ENCODE data around the gene PIP5K1C.

Gene PIP5K1C

DNA sequence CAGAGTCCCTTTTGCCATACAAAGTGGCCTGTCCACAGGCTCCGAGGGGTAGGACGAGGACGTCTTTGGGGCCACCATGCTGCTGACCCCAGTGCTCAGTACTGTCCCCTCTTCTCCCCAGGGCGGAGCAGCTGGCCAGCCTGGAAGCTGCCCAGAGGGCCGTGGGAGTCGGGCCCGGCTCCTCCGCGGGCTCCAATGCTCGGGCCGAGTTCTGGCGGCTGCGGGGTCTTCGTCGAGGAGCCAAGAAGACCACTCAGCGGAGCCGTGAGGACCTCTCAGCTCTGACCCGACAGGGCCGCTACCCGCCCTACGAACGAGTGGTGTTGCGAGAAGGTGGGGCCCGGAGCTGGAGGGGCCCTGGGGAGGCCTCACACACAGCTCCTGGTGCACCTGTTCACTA is 40.2 kb upstream of the PIP5K1C start:
- H3K27ac ChIP-seq: no peak overlapping the region
- no peaks in the 10 kb centered on the region for H3K4me1 ChIP-seq (ENCODE audit: control insufficient read depth in 1 of 2, insufficient read depth in 1 of 2, low read depth in 1 of 2, low read length in 1 of 2)
- H3K4me3 ChIP-seq (ENCODE audit: low read depth in 1 of 2, low read length in 1 of 2): no peak overlapping the region
- H3K36me3 ChIP-seq: no peaks in the 10 kb centered on the region
- no peaks in the 10 kb centered on the region for H3K27me3 ChIP-seq
- H3K9me3 ChIP-seq: no peaks in the 10 kb centered on the region
- TF ChIP-seq, protein P1, sequence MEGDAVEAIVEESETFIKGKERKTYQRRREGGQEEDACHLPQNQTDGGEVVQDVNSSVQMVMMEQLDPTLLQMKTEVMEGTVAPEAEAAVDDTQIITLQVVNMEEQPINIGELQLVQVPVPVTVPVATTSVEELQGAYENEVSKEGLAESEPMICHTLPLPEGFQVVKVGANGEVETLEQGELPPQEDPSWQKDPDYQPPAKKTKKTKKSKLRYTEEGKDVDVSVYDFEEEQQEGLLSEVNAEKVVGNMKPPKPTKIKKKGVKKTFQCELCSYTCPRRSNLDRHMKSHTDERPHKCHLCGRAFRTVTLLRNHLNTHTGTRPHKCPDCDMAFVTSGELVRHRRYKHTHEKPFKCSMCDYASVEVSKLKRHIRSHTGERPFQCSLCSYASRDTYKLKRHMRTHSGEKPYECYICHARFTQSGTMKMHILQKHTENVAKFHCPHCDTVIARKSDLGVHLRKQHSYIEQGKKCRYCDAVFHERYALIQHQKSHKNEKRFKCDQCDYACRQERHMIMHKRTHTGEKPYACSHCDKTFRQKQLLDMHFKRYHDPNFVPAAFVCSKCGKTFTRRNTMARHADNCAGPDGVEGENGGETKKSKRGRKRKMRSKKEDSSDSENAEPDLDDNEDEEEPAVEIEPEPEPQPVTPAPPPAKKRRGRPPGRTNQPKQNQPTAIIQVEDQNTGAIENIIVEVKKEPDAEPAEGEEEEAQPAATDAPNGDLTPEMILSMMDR (IDR thresholded peaks at IDR 0.05): no peak

DNA sequence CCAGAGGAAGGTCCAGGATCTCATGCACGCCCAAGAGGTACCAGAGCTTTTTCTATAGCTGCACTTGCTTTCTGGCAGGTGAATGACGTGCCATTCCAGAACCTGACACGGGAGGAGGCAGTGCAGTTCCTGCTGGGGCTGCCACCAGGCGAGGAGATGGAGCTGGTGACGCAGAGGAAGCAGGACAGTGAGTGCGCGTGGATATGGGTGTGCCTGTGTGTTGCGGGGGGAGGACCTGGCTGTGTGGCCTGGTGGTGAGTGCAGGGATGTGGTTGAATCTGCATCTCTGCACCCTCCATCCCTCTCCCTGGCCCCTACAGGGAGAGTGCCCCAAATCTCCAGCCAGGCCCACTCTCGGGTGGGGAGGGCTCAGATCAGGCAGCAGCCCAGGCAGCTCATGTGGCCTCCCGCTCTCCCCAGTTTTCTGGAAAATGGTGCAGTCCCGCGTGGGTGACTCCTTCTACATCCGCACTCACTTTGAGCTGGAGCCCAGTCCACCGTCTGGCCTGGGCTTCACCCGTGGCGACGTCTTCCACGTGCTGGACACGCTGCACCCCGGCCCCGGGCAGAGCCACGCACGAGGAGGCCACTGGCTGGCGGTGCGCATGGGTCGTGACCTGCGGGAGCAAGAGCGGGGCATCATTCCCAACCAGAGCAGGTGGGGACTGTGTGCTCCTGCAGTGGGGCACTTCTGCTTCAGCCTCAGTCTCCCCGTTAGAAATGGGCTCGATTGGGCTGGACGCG is 38.4 kb upstream of the PIP5K1C start:
- Histone ChIP-seq H3K27me3 (peaks cover 3% of the 10 kb centered on the region), H3K36me3 (no peaks in the 10 kb centered on the region), H3K27ac (no peak overlapping the region), H3K9me3 (no peaks in the 10 kb centered on the region), H3K4me3 (ENCODE audit: low read depth in 1 of 2, low read length in 1 of 2) (no peak overlapping the region), H3K4me1 (ENCODE audit: control insufficient read depth in 1 of 2, insufficient read depth in 1 of 2, low read depth in 1 of 2, low read length in 1 of 2) (no peaks in the 10 kb centered on the region)
- TF ChIP-seq, protein P1 (IDR thresholded peaks at IDR 0.05): no peak

DNA sequence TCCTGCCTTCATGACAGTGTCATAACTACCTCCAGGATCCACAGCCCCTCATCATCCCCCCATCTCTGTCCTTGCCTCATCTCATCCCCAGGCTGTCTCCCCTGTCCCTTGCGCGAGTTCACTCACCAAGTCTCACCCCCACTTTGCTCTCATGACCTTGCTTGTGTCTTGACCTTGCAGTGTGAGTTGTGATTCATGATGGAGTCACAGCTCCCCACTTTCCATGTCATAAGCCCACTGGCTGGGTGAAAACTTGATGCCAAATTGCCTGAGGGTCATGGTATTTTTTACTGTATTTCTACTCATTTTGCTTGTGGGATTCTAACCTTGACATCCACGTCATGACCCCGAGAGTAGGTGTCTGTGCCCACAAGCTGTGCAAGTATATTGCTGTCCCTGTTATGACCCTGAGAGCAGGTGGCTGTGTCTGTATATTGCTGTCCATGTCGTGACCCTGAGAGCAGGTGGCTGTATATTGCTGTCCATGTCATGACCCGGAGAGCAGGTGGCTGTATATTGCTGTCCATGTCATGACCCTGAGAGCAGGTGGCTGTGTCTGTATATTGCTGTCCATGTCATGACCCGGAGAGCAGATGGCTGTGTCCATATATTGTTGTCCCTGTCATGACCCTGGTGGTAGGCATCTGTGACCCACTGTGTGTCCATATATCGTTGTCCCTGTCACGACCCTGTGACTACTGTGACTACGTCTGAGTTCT is 37.4 kb upstream of the PIP5K1C start:
- H3K27me3 ChIP-seq: peaks cover 5% of the 10 kb centered on the region
- H3K9me3 ChIP-seq: no peaks in the 10 kb centered on the region
- TF ChIP-seq, protein P1 (IDR thresholded peaks at IDR 0.05): no peak
- no peak overlapping the region for H3K4me3 ChIP-seq (ENCODE audit: low read depth in 1 of 2, low read length in 1 of 2)
- H3K4me1 ChIP-seq (ENCODE audit: control insufficient read depth in 1 of 2, insufficient read depth in 1 of 2, low read depth in 1 of 2, low read length in 1 of 2): no peaks in the 10 kb centered on the region
- no peak overlapping the region for H3K27ac ChIP-seq
- no peaks in the 10 kb centered on the region for H3K36me3 ChIP-seq

DNA sequence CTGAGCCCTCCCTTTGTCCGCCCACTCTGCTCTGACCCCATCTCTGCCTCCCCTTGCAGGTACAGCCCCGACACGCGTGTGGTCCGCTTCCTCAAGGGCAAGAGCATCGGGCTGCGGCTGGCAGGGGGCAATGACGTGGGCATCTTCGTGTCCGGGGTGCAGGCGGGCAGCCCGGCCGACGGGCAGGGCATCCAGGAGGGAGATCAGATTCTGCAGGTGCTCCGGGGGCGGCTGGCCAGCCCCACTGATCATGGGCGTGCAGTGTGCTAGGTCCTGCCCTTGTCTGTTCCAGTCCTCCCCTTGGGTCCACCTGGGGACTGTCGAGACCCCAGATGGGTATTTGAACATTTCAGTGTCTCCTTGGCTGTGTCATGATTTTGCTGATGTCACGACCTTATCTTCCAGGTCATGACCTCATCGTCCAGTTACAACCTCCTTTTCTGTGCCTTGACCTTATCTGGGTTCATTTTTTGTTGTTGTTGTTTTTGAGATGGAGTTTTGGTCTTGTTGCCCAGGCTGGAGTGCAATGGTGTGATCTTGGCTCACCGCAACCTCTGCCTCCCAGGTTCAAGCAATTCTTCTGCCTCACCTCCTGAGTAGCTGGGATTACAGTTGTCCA is 35.9 kb upstream of the PIP5K1C start:
- Histone ChIP-seq H3K27me3 (peaks cover 5% of the 10 kb centered on the region), H3K27ac (no peak overlapping the region), H3K4me3 (ENCODE audit: low read depth in 1 of 2, low read length in 1 of 2) (no peak overlapping the region), H3K36me3 (no peaks in the 10 kb centered on the region), H3K9me3 (no peaks in the 10 kb centered on the region), H3K4me1 (ENCODE audit: control insufficient read depth in 1 of 2, insufficient read depth in 1 of 2, low read depth in 1 of 2, low read length in 1 of 2) (no peaks in the 10 kb centered on the region)
- TF ChIP-seq, protein P1 (IDR thresholded peaks at IDR 0.05): no peak

DNA sequence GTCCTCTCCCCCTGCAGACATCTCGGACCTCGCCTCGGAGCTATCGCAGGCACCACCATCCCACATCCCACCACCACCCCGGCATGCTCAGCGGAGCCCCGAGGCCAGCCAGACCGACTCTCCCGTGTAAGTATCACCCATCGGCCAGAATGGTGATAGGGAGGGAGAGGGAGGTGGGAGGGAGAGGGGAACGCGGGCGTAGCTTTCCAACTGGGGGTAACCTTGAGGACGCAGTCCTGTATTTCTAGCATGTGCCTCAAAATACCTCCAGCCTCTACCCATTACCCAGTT is 34.0 kb upstream of the PIP5K1C start:
- no peaks in the 10 kb centered on the region for H3K4me1 ChIP-seq (ENCODE audit: control insufficient read depth in 1 of 2, insufficient read depth in 1 of 2, low read depth in 1 of 2, low read length in 1 of 2)
- H3K9me3 ChIP-seq: no peaks in the 10 kb centered on the region
- H3K4me3 ChIP-seq (ENCODE audit: low read depth in 1 of 2, low read length in 1 of 2): no peak overlapping the region
- H3K27ac ChIP-seq: no peak overlapping the region
- TF ChIP-seq, protein P1 (IDR thresholded peaks at IDR 0.05): no peak
- H3K27me3 ChIP-seq: peaks cover 5% of the 10 kb centered on the region
- no peaks in the 10 kb centered on the region for H3K36me3 ChIP-seq
